ENCODE data around the gene THOC6.
"Not testable (repeated sequence)": the region's sequence is repeated elsewhere in the genome, so short reads cannot be mapped to it uniquely, and the experiment has no call there.

The THOC6 gene

GRCh38 chr16:3035289-3035971, 11.6 kb downstream of the THOC6 start:
- DNase-seq: no peak

GRCh38 chr16:3035972-3036725, 12.3 kb downstream of the THOC6 start:
- DNase-seq: no peak

GRCh38 chr16:3036726-3037315, 13.0 kb downstream of the THOC6 start, which contains the start of gene BICDL2:
TSS of gene BICDL2 (minus strand) at chr16:3036944. CDS start at chr16:3035496, 1,448 bp downstream.
- DNase-seq: no peak

GRCh38 chr16:3038256-3038655, 14.4 kb downstream of the THOC6 start:
- no peak for DNase-seq

GRCh38 chr16:3038896-3039295, 15.1 kb downstream of the THOC6 start:
- no peak for DNase-seq

GRCh38 chr16:3042376-3042775, 18.5 kb downstream of the THOC6 start:
- DNase-seq: no peak

- no peak for DNase-seq
Observed at GRCh38 chr16:3044708-3045107, 20.9 kb downstream of the THOC6 start.

GRCh38 chr16:3045758-3046640, 22.2 kb downstream of the THOC6 start, which contains the start of gene MMP25:
TSS of gene MMP25 (plus strand) at chr16:3046561. CDS start at chr16:3046918, 357 bp downstream.
- DNase-seq: no peak

GRCh38 chr16:3046641-3047386, 23.0 kb downstream of the THOC6 start:
- no peak for DNase-seq

GRCh38 chr16:3047387-3047720, 23.5 kb downstream of the THOC6 start:
- no peak for DNase-seq

GRCh38 chr16:3049921-3050481, 26.2 kb downstream of the THOC6 start:
- DNase-seq: no peak

- DNase-seq: no peak
Observed at GRCh38 chr16:3050487-3050886, 26.7 kb downstream of the THOC6 start.

- DNase-seq: no peak
Observed at GRCh38 chr16:3051009-3051408, 27.2 kb downstream of the THOC6 start.

GRCh38 chr16:3051494-3051893, 27.7 kb downstream of the THOC6 start:
- no peak for DNase-seq

GRCh38 chr16:3052571-3053329, 28.9 kb downstream of the THOC6 start:
- not testable (repeated sequence) for DNase-seq

- not testable (repeated sequence) for DNase-seq
Observed at GRCh38 chr16:3053330-3053710, 29.5 kb downstream of the THOC6 start.

- DNase-seq: no peak
Observed at GRCh38 chr16:3054965-3055733, 31.3 kb downstream of the THOC6 start.

- not testable (repeated sequence) for DNase-seq
Observed at GRCh38 chr16:3055734-3056115, 31.9 kb downstream of the THOC6 start.

GRCh38 chr16:3056336-3057180, 32.7 kb downstream of the THOC6 start:
- no peak for DNase-seq
